ENCODE data around the gene PSMC6.

DNA sequence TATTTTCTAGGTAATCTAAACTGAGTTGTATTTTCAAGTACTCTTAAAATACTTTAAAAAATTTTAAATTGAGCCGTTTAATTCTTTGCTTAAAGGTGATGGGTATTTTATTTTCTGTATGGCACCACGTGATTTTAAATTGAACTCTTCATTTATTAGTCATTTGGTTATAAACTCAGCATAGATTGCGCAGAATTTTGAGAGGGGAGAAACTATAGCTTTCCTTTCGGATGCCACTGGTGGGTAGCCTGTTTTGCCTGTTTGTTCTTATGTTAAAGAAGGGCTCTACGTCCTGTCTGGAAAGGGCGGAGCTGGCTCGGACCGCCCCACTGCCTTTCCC is 22.6 kb downstream of the PSMC6 start:
- TF ChIP-seq GATA3 (IDR thresholded peaks at IDR 0.05; ENCODE audit: low read depth, low read length) (no peak), GATA2 (IDR thresholded peaks at IDR 0.05; ENCODE audit: low read depth, low read length) (no peak)

Data from SH-SY5Y (cell line).